NAMALWA (cell line): Measurements from ENCODE around the gene GOLGA6L7.
"Not testable (repeated sequence)": the region's sequence is repeated elsewhere in the genome, so short reads cannot be mapped to it uniquely, and the experiment has no call there.

Source experiments
- DNase-seq: peaks from one replicate; pipeline ENCODE4 v3.0.0-alpha.2; 2015; ENCODE audit warnings: low spot score

The GOLGA6L7 gene

GRCh38 chr15:28843520-28843919 lies 4.9 kb downstream of the GOLGA6L7 start:
- not testable (repeated sequence) for DNase-seq

GRCh38 chr15:28842210-28842609 lies 6.2 kb downstream of the GOLGA6L7 start:
- not testable (repeated sequence) for DNase-seq

DNA sequence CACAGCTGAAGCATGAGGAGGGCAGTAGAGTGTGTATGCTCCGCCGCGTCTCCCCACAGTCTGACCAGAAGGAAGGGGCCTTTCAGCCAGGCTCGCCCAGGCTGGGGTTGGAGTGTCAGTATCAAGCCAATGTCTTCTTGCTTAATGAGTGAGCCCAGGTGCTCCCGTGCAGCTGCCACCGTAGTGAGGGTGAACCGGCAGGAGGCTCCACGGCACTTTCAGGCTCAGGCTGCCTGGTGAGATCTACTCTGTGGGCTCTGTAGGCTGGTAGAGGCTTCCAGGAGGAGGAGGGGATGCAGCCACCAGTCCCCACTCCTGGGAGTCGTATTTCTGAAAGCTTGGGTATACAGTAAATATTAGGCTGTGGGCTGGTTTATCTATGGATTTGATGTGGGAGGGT lies 8.2 kb downstream of the GOLGA6L7 start:
- not testable (repeated sequence) for DNase-seq

- not testable (repeated sequence) for DNase-seq
These were observed 13.4 kb downstream of the GOLGA6L7 start for GRCh38 chr15:28834957-28835585.

GRCh38 chr15:28831897-28832587 lies 16.4 kb downstream of the GOLGA6L7 start:
- not testable (repeated sequence) for DNase-seq

- DNase-seq, result not testable (repeated sequence)
These were observed 27.0 kb downstream of the GOLGA6L7 start for GRCh38 chr15:28821420-28821819.

- DNase-seq, result not testable (repeated sequence)
These were observed 28.5 kb downstream of the GOLGA6L7 start for GRCh38 chr15:28819930-28820295.

DNA sequence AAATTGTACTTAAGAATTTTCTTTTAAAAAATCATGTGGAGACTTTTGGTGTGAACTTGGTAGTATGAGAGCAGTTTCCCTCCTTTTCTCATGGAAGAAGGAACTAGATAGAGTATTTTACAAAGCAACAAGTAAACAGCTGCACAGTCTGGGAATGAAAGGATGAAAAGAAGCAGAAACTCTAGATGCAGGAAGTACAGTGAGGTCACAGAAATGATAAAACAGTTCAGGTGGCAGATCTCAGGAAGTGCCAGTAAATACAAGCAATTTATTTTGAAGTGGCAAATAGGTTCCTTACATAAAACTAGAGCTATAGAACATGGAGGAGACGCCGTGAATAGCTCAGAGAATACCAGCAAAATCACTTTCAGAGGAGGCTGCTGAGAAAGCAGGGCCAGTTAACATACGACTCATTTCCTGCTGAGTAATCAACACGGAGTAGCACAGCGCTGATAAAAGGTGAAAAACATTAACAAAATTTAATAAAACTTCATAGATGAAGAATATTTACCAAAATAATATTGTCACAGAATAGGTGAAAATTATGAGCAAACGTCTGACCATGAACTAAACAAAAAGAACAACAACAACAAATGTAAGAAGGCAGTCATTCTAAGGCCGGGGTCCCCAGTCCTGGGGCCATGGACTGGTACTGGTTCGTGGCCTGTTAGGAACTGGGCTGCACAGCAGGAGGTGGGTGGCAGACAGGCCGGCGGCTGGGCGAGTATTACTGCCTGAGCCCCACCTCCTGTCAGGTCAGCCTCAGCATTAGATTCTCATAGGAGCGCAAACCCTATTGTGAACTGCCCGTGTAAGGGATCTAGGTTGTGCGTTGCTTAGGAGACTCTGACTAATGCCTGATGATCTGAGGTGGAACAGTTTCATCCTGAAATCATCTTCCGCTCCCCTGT lies 29.2 kb downstream of the GOLGA6L7 start:
- not testable (repeated sequence) for DNase-seq

- not testable (repeated sequence) for DNase-seq
These were observed 30.3 kb downstream of the GOLGA6L7 start for GRCh38 chr15:28818168-28818567.

DNA sequence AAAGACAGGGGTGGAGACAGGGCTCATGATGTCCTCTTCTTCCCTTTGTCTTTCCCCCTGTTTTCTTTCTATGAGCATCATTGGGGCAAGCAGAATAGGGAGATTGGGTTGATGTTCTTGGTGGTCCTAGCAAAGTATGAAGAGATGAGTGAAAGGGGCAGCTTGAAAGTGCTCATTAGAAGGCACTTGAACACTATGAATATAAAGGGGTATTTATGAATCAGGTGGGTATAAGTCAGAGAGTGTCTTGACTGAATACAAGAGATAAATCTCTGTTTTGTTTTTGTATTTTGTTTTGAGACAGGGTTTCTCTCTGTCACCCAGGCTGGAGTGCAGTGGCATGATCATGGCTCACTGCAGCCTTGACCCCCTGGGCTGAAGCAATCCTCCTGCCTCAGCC lies 34.4 kb downstream of the GOLGA6L7 start:
- DNase-seq, result not testable (repeated sequence)

- DNase-seq, result not testable (repeated sequence)
These were observed 35.1 kb downstream of the GOLGA6L7 start for GRCh38 chr15:28813392-28813791.

DNA sequence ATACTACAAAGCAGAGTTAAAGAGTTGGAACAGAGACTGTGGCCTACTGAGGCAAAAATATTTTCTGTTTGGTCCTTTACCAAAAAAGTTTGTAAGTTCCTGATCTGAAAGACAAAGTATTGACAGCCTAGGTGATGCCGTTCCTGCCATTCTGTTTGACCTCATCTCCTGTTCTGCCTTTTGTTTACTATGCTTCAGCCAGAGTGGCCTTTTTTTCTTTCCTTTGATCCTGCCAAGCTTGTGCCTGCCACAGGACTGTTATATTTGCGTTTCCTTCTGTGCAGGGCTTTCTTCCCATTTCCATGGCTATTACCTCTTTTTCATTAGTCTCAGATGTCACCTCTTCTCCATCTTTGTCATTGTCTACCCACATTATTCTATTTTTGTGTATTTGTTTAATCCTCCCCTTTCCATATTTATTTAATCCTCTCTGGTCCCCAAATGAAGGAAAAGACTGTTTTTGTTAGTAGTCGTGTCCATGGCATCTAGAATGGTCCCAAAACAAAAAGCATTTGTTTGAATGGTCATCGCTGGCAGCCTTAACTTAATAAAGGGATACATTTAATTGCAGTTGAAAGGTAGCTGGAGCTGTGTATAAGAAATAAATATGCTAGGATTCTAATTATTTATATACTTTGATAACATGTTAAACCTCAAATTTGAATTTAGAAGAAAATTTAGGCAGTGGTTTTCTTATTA lies 36.4 kb downstream of the GOLGA6L7 start:
- DNase-seq, result not testable (repeated sequence)

GRCh38 chr15:28810444-28810843 lies 38.0 kb downstream of the GOLGA6L7 start:
- DNase-seq, result not testable (repeated sequence)

GRCh38 chr15:28808136-28808535 lies 40.3 kb downstream of the GOLGA6L7 start:
- DNase-seq, result not testable (repeated sequence)

- DNase-seq, result not testable (repeated sequence)
These were observed 48.1 kb downstream of the GOLGA6L7 start for GRCh38 chr15:28800366-28800765.

GRCh38 chr15:28798234-28798633 lies 50.2 kb downstream of the GOLGA6L7 start:
- DNase-seq, result not testable (repeated sequence)

- DNase-seq, result peak; percentile 6
These were observed 54.2 kb downstream of the GOLGA6L7 start for GRCh38 chr15:28794231-28794630.
